H9 (cell line): Measurements from ENCODE around the gene S100A7A. TPM values are rescaled to one million over a fixed set of nuclear protein-coding genes. Genes with fewer than 3 reads are reported as not detected.
"Not testable (repeated sequence)": the region's sequence is repeated elsewhere in the genome, so short reads cannot be mapped to it uniquely, and the experiment has no call there.

Experiments used
- DNase-seq: peaks from one replicate; pipeline ENCODE4 v3.0.0-alpha.2; 2017
- H2AFZ ChIP-seq: one replicate; pipeline ENCODE4 v1.6.1; 2013; ENCODE audit warnings: mild to moderate bottlenecking, low read length, control low read depth, moderate library complexity
- H2AK5ac ChIP-seq: 2 replicates; pipeline ENCODE4 v1.6.1; 2013; ENCODE audit warnings: low read length, control low read depth, mixed read lengths; ENCODE audit not compliant: insufficient read length
- H2BK120ac ChIP-seq: one replicate; pipeline ENCODE4 v1.6.1; 2013; ENCODE audit warnings: low read depth, mild to moderate bottlenecking, low read length, control low read depth, inconsistent platforms; ENCODE audit not compliant: poor library complexity, severe bottlenecking
- H2BK12ac ChIP-seq: 2 replicates; pipeline ENCODE4 v1.6.1; 2013; ENCODE audit warnings: low read length, control low read depth, mixed read lengths, low read depth; ENCODE audit not compliant: insufficient read length
- H2BK15ac ChIP-seq: 2 replicates; pipeline ENCODE4 v1.6.1; 2013; ENCODE audit warnings: low read depth, low read length, control low read depth
- H2BK20ac ChIP-seq: one replicate; pipeline ENCODE4 v1.6.1; 2013; ENCODE audit warnings: low read depth, mild to moderate bottlenecking, low read length, control low read depth, inconsistent platforms; ENCODE audit not compliant: poor library complexity, severe bottlenecking
- H2BK5ac ChIP-seq: 2 replicates; pipeline ENCODE4 v1.6.1; 2013; ENCODE audit warnings: low read length, control low read depth, mixed read lengths; ENCODE audit not compliant: insufficient read length
- H3K14ac ChIP-seq: 2 replicates; pipeline ENCODE4 v1.6.1; 2013; ENCODE audit warnings: low read length, control low read depth; ENCODE audit not compliant: insufficient read depth
- H3K18ac ChIP-seq: 2 replicates; pipeline ENCODE4 v1.6.1; 2013; ENCODE audit warnings: low read depth, mild to moderate bottlenecking, mixed read lengths, low read length, control low read depth; ENCODE audit not compliant: insufficient read length
- H3K23ac ChIP-seq: 2 replicates; pipeline ENCODE4 v1.6.1; 2013; ENCODE audit warnings: low read length, control low read depth, mixed read lengths, low read depth; ENCODE audit not compliant: insufficient read length
- H3K23me2 ChIP-seq: 2 replicates; pipeline ENCODE4 v1.6.1; 2013; ENCODE audit warnings: low read depth, mild to moderate bottlenecking, mixed read lengths, low read length, control low read depth; ENCODE audit not compliant: insufficient read length, poor library complexity, severe bottlenecking
- H3K27ac ChIP-seq: 2 replicates; pipeline ENCODE4 v1.5.1; 2013; ENCODE audit warnings: low read length, control low read depth, mixed read lengths, low read depth; ENCODE audit not compliant: insufficient read length
- H3K27me3 ChIP-seq: 2 replicates; pipeline ENCODE4 v1.6.1; 2013; ENCODE audit warnings: low read length, control low read depth, inconsistent platforms; ENCODE audit not compliant: insufficient read depth
- H3K4ac ChIP-seq: 2 replicates; pipeline ENCODE4 v1.6.1; 2013; ENCODE audit warnings: low read depth, mild to moderate bottlenecking, control low read depth, inconsistent platforms, low read length, moderate library complexity
- H3K4me1 ChIP-seq: 2 replicates; pipeline ENCODE4 v1.6.1; 2013; ENCODE audit warnings: low read length, control low read depth, inconsistent platforms; ENCODE audit not compliant: insufficient read depth
- H3K4me2 ChIP-seq: 2 replicates; pipeline ENCODE4 v1.6.1; 2013; ENCODE audit warnings: low read length, control low read depth, mixed read lengths; ENCODE audit not compliant: insufficient read length, insufficient read depth
- H3K56ac ChIP-seq: 2 replicates; pipeline ENCODE4 v1.6.1; 2013; ENCODE audit warnings: low read depth, mild to moderate bottlenecking, mixed read lengths, low read length, control low read depth; ENCODE audit not compliant: insufficient read length
- H3K79me1 ChIP-seq: 2 replicates; pipeline ENCODE4 v1.6.1; 2013; ENCODE audit warnings: low read depth, mild to moderate bottlenecking, moderate library complexity, low read length, control low read depth, inconsistent platforms; ENCODE audit not compliant: insufficient read depth, poor library complexity, severe bottlenecking
- H3K79me2 ChIP-seq: 2 replicates; pipeline ENCODE4 v1.6.1; 2013; ENCODE audit warnings: low read length, control low read depth, inconsistent platforms; ENCODE audit not compliant: insufficient read depth
- H3K9ac ChIP-seq: 2 replicates; pipeline ENCODE4 v1.6.1; 2013; ENCODE audit warnings: low read length, control low read depth, mixed read lengths; ENCODE audit not compliant: insufficient read length; ENCODE audit errors: extremely low read depth
- H3K9me3 ChIP-seq: one replicate; pipeline ENCODE4 v1.6.1; 2013; ENCODE audit warnings: low read depth, low read length, inconsistent platforms; ENCODE audit not compliant: control insufficient read depth
- H3T11ph ChIP-seq: one replicate; pipeline ENCODE4 v1.6.1; 2013; ENCODE audit warnings: mild to moderate bottlenecking, low read length, control low read depth, inconsistent platforms
- H4K20me1 ChIP-seq: one replicate; pipeline ENCODE4 v1.6.1; 2013; ENCODE audit not compliant: control insufficient read depth, insufficient read length, insufficient read depth
- H4K5ac ChIP-seq: 2 replicates; pipeline ENCODE4 v1.6.1; 2013; ENCODE audit warnings: low read depth, mild to moderate bottlenecking, mixed read lengths, low read length, control low read depth; ENCODE audit not compliant: insufficient read length
- H4K8ac ChIP-seq: replicated peaks from 2 replicates; pipeline ENCODE4 v1.6.1; 2013; ENCODE audit warnings: low read length, control low read depth, mixed read lengths, low read depth; ENCODE audit not compliant: insufficient read length
- H4K91ac ChIP-seq: 2 replicates; pipeline ENCODE4 v1.6.1; 2013; ENCODE audit warnings: low read depth, mild to moderate bottlenecking, moderate library complexity, mixed read lengths, low read length, control low read depth; ENCODE audit not compliant: insufficient read length
- H3K27ac Mint-ChIP-seq, 3 experiments: 2 replicates in 2 of 3; 3 replicates in 1 of 3; pipeline ENCODE4 v1.8.0; 2020 to 2021; ENCODE audit warnings: mixed read lengths in 3 of 3, mild to moderate bottlenecking in 1 of 3, moderate library complexity in 1 of 3
- H3K27me3 Mint-ChIP-seq: 2 replicates; pipeline ENCODE4 v1.8.0; 2021; ENCODE audit warnings: low read depth, mild to moderate bottlenecking, moderate library complexity, mixed read lengths
- H3K36me3 Mint-ChIP-seq, 3 experiments: 2 replicates in 2 of 3; 3 replicates in 1 of 3; pipeline ENCODE4 v1.8.0; 2020 to 2021; ENCODE audit warnings: low read depth in 3 of 3, mixed read lengths in 3 of 3; ENCODE audit not compliant: insufficient read depth in 1 of 3
- H3K4me1 Mint-ChIP-seq, 2 experiments: 2 replicates each; pipeline ENCODE4 v1.8.0; 2020; ENCODE audit warnings: mixed read lengths in 2 of 2
- H3K4me3 Mint-ChIP-seq, 2 experiments: 2 replicates in 1 of 2; 3 replicates in 1 of 2; pipeline ENCODE4 v1.8.0; 2020 to 2021; ENCODE audit warnings: mild to moderate bottlenecking in 2 of 2, mixed read lengths in 2 of 2, moderate library complexity in 1 of 2
- H3K9me3 Mint-ChIP-seq, 2 experiments: 2 replicates in 1 of 2; 3 replicates in 1 of 2; pipeline ENCODE4 v1.8.0; 2020; ENCODE audit warnings: mild to moderate bottlenecking in 2 of 2, mixed read lengths in 2 of 2, moderate library complexity in 1 of 2
- CTCF ChIP-seq: fragments of 200-600 bp; sonication (generic); conservative IDR thresholded peaks from 3 replicates; pipeline ENCODE4 v1.8.0; 2021; ENCODE audit warnings: antibody characterized with exemption, mild to moderate bottlenecking
- WGBS: extraction: QIAGEN DNeasy Blood & Tissue Kit; methylation state at CpG from one replicate; pipeline ENCODE4 v1.1.7; 2013; ENCODE audit warnings: missing lambda C conversion rate, low lambda C conversion rate, mixed read lengths; ENCODE audit not compliant: insufficient read length; ENCODE audit errors: extremely low coverage; 5-methylcytosine and 5-hydroxymethylcytosine counted together
- total RNA-seq: library from RNA; stranded (reverse); gene quantifications from 2 replicates; pipeline ENCODE4 v1.2.1, GENCODE V29; 2021

S100A7A gene
- total RNA-seq, 1 experiment from 2014 or later, result not detected

GRCh38 chr1:153417136-153417888, 992 bp downstream of the S100A7A start:
- Histone ChIP-seq H3K23ac (no peak overlapping the region), H3K9me3 (no peaks in the 10 kb centered on the region), H2AK5ac (no peak overlapping the region), H4K5ac (no peak overlapping the region), H3K4ac (no peak overlapping the region), H2BK20ac (no peak overlapping the region), H3K9ac (no peak overlapping the region), H2BK12ac (no peak overlapping the region), H2BK120ac (no peak overlapping the region), H3K27me3 (no peaks in the 10 kb centered on the region), H3K4me1 (no peaks in the 10 kb centered on the region), H3K14ac (no peak overlapping the region), H2BK15ac (no peak overlapping the region), H3K23me2 (no peaks in the 10 kb centered on the region), H3K27ac (no peak overlapping the region), H3K79me1 (no peaks in the 10 kb centered on the region), H3K56ac (no peak overlapping the region), H4K91ac (no peak overlapping the region), H2AFZ (no peak overlapping the region), H4K20me1 (no peaks in the 10 kb centered on the region), H3T11ph (no peak overlapping the region), H3K18ac (no peak overlapping the region), H2BK5ac (no peak overlapping the region), H3K4me2 (no peak overlapping the region), H3K79me2 (no peaks in the 10 kb centered on the region), H4K8ac (no peak overlapping the region)
- Mint-ChIP-seq H3K9me3 (peaks cover 2 to 6% of the 10 kb centered on the region in 2 experiments; a peak in 2 of 5 replicates), H3K36me3 (no peaks in the 10 kb centered on the region), H3K4me1 (no peaks in the 10 kb centered on the region), H3K27ac (no peak overlapping the region), H3K27me3 (peaks cover 9% of the 10 kb centered on the region), H3K4me3 (no peak overlapping the region)
- no CpG with 5 or more reads among the region's 12 CpGs for WGBS
- TF ChIP-seq CTCF, result no peak
- no peak for DNase-seq

GRCh38 chr1:153418758-153419435, 2.6 kb downstream of the S100A7A start:
- no CpG with 5 or more reads among the region's 7 CpGs for WGBS
- not testable (repeated sequence) for DNase-seq

More at GRCh38 chr1:153418758-153419435, 2.6 kb downstream of the S100A7A start:
- H3K23ac ChIP-seq, H3K27ac ChIP-seq, H3K14ac ChIP-seq, H3K4me1 Mint-ChIP-seq, H3K27me3 ChIP-seq, H3K36me3 Mint-ChIP-seq, H3K27ac Mint-ChIP-seq, H2BK120ac ChIP-seq, H3K4ac ChIP-seq, H4K20me1 ChIP-seq, H4K5ac ChIP-seq, H3K79me2 ChIP-seq, H4K8ac ChIP-seq, H4K91ac ChIP-seq, H2BK15ac ChIP-seq, H2BK12ac ChIP-seq, H2BK5ac ChIP-seq, H3K56ac ChIP-seq, H2AK5ac ChIP-seq, H3K9me3 ChIP-seq, H3K18ac ChIP-seq, H3T11ph ChIP-seq, H3K4me2 ChIP-seq, H3K79me1 ChIP-seq, H3K4me1 ChIP-seq, H2BK20ac ChIP-seq, H3K9ac ChIP-seq, H3K4me3 Mint-ChIP-seq, H3K23me2 ChIP-seq, H2AFZ ChIP-seq, H3K9me3 Mint-ChIP-seq: not testable (repeated sequence)
- H3K27me3 Mint-ChIP-seq, result peaks cover 11% of the 10 kb centered on the region
